ENCODE measurements around the gene HEATR5A.

The HEATR5A gene

DNA sequence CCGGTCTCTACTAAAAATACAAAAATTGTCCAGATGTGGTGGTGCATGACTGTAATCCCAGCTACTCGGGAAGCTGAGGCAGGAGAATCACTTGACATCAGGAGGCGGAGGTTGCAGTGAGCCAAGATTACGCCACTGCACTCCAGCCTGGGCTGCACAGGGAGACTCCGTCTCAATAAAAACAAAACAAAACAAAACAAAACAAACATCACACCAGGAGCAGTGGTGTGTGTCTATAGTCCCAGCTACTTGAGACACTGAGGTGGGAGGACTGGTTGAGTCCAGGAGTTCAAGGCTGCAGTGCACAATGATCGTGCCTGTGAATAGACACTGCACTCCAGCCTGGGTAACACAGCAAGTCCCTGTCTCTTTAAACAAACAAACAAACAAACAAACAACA lies 123.2 kb downstream of the HEATR5A start:
- DNase-seq (ENCODE audit: low spot score): no peak
- TF ChIP-seq, protein P1, sequence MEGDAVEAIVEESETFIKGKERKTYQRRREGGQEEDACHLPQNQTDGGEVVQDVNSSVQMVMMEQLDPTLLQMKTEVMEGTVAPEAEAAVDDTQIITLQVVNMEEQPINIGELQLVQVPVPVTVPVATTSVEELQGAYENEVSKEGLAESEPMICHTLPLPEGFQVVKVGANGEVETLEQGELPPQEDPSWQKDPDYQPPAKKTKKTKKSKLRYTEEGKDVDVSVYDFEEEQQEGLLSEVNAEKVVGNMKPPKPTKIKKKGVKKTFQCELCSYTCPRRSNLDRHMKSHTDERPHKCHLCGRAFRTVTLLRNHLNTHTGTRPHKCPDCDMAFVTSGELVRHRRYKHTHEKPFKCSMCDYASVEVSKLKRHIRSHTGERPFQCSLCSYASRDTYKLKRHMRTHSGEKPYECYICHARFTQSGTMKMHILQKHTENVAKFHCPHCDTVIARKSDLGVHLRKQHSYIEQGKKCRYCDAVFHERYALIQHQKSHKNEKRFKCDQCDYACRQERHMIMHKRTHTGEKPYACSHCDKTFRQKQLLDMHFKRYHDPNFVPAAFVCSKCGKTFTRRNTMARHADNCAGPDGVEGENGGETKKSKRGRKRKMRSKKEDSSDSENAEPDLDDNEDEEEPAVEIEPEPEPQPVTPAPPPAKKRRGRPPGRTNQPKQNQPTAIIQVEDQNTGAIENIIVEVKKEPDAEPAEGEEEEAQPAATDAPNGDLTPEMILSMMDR (IDR thresholded peaks at IDR 0.05; ENCODE audit: extremely low read depth, missing control alignments): no peak

DNA sequence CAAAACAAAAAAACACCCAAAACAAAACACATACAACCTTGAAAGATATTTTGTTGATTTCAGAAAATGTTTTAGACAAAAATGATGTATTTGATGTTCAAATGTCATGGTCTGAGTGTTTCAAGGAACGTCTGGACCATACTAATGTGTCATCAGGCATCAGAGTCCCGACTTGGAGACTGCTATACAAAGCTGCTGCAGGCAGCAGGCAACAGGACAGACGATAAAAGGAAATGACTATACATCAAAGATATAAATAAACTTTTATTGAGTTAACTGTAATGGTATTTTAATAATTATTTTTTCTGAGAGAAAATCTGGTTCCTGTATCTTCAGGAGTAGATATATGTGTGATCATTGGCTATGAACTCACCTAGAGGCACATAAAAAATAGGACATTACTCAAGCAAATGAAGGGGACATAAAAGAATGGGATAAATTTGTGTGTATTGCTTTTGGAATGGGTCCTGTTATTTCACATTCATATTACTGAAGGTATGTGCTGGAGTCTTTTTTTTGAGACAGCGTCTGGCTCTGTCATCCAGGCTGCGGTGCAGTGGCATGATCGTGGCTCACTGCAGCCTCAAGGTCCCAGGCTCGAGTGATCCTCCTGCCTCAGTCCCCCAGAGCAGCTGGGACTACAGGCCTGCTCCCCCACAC lies 125.5 kb downstream of the HEATR5A start:
- TF ChIP-seq, protein P1 (IDR thresholded peaks at IDR 0.05; ENCODE audit: extremely low read depth, missing control alignments): no peak
- DNase-seq (ENCODE audit: low spot score): no peak

DNA sequence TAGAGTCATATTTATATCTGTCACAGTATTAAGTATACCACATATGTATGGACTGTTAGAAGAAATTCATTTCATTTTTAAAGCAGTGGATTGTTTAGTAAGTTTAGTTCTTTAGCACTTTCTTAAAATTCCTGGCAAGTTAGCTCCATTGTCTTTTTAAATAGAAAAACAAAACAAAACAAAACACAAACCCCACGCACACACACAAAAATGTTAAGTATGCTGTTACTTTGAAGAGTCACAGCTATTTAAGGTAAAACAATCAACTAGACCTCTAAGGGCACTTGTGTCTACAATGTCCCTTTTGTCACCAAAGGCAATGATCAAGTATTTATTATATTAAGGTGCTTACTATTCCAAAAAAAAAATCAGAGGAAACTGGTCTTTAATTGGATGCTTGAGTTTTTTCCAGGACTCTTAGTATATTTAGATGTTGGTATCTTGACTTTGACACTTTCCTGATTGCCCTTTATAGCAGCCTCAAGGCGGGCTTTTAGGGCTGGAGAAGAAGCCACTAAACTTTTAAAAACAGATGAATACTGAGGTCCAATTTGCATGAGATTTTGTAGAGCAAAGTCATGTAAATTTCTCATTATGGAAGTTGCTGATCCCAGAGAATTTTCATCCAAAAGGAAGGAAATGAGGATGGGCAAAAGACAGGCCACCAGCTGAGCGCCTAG lies 127.3 kb downstream of the HEATR5A start:
- TF ChIP-seq, protein P1 (IDR thresholded peaks at IDR 0.05; ENCODE audit: extremely low read depth, missing control alignments): no peak
- DNase-seq (ENCODE audit: low spot score): no peak

DNA sequence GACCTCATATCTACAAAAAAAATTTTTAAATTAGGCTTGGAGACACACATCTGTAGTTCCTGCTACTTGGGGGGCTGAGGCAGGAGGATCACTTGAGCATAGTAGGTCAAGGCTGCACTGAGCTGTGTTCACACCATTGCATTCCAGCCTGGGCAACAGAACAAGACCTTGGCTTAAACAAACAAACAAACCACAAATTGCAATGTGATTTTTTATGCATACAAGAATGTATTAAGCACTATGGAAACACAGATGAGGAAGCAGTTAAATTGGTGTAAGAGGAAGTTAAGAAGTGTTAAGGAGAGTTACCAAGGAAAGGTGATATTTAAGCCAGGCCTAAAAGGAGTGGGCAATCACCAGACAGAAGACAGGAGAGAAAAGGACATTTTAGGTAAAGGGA lies 129.1 kb downstream of the HEATR5A start:
- DNase-seq (ENCODE audit: low spot score): no peak

DNA sequence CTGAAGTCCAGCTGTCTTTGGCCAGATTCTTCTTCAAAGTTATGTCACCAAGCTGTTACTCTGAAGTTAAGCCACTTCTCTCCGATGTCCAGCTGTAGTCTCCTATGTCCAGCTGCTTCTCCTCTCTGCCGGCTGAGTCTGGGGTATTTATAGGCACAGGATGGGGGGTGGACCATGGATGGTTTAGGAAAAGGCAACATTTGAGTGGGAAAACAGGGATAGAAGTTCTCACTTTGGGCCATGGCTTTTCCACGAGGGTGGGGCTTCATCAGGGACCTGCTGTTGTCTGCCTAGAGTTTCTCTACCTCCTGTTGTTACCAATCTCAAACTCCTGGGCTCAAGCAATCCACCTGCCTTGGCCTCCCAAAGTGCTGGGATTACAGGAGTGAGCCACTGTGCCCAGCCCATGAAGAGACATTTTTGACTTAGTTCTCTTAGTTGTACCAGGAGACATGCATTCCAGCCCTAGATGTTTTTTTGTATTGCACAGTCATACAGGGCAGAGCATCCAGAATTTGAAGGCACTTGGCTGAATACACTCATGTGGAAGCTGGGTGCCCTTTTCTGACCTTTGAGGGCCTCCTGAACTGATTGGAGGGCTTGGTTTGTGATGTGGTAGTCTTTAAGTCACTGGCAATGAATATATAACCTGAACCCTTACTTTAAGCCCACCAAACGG lies 132.9 kb downstream of the HEATR5A start:
- no peak for DNase-seq (ENCODE audit: low spot score)
- TF ChIP-seq, protein P1 (IDR thresholded peaks at IDR 0.05; ENCODE audit: extremely low read depth, missing control alignments): no peak

More for the DNA sequence above, 129.1 kb downstream of the HEATR5A start:
- TF ChIP-seq, protein P1 (IDR thresholded peaks at IDR 0.05; ENCODE audit: extremely low read depth, missing control alignments): no peak

DNA sequence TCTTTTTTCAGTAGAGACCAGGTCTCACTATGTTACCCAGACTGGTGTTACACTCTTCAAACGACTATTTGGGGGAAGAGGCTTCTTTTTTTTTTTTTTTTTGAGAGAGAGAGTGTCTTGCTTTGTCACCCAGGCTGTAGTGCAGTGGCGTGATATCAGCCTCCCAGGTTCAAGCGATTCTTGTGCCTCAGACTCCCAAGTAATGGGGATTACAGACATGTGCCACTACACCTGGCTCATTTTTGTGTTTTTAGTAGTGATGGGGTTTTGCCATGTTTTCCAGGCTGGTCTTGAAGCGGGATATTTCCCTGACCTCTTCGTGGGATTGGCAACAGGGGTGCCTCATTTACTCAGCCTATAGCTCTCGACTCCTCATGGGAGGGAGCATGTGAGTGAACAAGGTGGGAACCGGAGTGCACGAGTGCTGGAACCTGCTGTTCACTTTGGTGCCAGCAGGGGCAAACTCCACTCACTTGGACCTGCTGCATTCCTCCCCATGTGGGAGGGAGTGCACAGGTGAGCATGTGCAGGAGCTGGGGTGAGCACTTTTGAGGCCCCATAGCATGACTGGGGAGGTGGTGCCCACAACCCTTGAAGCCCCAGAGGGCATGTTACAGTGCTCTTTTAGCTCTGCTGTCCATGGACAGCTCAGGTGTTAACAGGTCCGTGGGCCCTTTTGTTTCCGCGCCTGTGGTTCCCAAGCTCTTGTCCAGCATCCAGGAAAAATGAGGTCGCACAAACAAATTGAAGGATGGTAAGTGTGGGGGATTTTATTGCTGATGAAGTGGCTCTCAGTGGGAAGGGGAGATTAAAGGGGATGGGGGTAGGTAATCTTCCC lies 133.7 kb downstream of the HEATR5A start:
- no peak for DNase-seq (ENCODE audit: low spot score)

More for the DNA sequence above, 133.7 kb downstream of the HEATR5A start:
- TF ChIP-seq, protein P1 (IDR thresholded peaks at IDR 0.05; ENCODE audit: extremely low read depth, missing control alignments): no peak
